Gastrocnemius medialis (tissue), 4 donors: ENCODE data around the gene SLC35B1.
A peak's percentile ranks its signal among the peaks of the same experiment; 100 is the strongest.

Experiments
- CTCF ChIP-seq, 5 experiments: fragments of 450-650 bp in 3 of 5; fragments of 200-600 bp in 2 of 5; sonication (generic) in 2 of 5; IDR thresholded peaks in 4 of 5; conservative IDR thresholded peaks in 1 of 5; 1 replicate in 4 of 5; 2 replicates in 1 of 5; pipeline ENCODE4 v1.5.1; 2016 to 2019; ENCODE audit warnings: antibody characterized with exemption in 5 of 5, mild to moderate bottlenecking in 3 of 5, moderate library complexity in 3 of 5
- POLR2A ChIP-seq, 2 donors: fragments of 450-650 bp; IDR thresholded peaks; one replicate each; pipeline ENCODE4 v1.6.1; 2017; ENCODE audit warnings: antibody characterized with exemption in 2 of 2, mild to moderate bottlenecking in 2 of 2, moderate library complexity in 2 of 2

GRCh38 chr17:49739641-49740271 lies 32.0 kb upstream of the SLC35B1 start:
- TF ChIP-seq POLR2A (IDR thresholded peaks at IDR 0.05) (peak in 1 of 2 donors; percentile 12), CTCF (IDR thresholded peaks at IDR 0.05 in 4 of 5, conservative IDR thresholded peaks at IDR 0.05 in 1 of 5) (no peak)
